ENCODE results near the gene GRIP2. TPM values are rescaled to one million over a fixed set of nuclear protein-coding genes. Genes with fewer than 3 reads are reported as not detected.
A peak's percentile ranks its signal among the peaks of the same experiment; 100 is the strongest.

The GRIP2 gene
- total RNA-seq, 1 experiment from 2014 or later = 0.43 TPM

- H3K9me3 ChIP-seq (ENCODE audit: low read depth, low read length, poor library complexity, severe bottlenecking) = no peaks in the 10 kb centered on the region
- POLR2A ChIA-PET (ENCODE audit: low non-redundant PET) = no interaction called here
- H3K27me3 ChIP-seq (replicated peaks; ENCODE audit: insufficient read depth, low read depth, low read length, poor library complexity) = no peaks in the 10 kb centered on the region
- CTCF ChIA-PET = no interaction called here
- intact Hi-C loops (cut with micrococcal nuclease; ENCODE audit: unreplicated experiment) = loop anchor here (5.0 kb wide), 1 partner anchor 52 kb away; the partner anchor contains the start of gene SLC6A6
- no peak overlapping the region for H3K4me3 ChIP-seq (ENCODE audit: low read depth, low read length, poor library complexity, severe bottlenecking)
- TF ChIP-seq EZH2 (IDR thresholded peaks at IDR 0.05; ENCODE audit: borderline replicate concordance, low read depth, low read length, poor library complexity, severe bottlenecking) = no peak
- TF ChIP-seq, protein P1, sequence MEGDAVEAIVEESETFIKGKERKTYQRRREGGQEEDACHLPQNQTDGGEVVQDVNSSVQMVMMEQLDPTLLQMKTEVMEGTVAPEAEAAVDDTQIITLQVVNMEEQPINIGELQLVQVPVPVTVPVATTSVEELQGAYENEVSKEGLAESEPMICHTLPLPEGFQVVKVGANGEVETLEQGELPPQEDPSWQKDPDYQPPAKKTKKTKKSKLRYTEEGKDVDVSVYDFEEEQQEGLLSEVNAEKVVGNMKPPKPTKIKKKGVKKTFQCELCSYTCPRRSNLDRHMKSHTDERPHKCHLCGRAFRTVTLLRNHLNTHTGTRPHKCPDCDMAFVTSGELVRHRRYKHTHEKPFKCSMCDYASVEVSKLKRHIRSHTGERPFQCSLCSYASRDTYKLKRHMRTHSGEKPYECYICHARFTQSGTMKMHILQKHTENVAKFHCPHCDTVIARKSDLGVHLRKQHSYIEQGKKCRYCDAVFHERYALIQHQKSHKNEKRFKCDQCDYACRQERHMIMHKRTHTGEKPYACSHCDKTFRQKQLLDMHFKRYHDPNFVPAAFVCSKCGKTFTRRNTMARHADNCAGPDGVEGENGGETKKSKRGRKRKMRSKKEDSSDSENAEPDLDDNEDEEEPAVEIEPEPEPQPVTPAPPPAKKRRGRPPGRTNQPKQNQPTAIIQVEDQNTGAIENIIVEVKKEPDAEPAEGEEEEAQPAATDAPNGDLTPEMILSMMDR (conservative IDR thresholded peaks at IDR 0.05; ENCODE audit: low read depth, low read length) = no peak
- H3K4me1 ChIP-seq (ENCODE audit: insufficient read depth, low read length, poor library complexity, severe bottlenecking) = peaks cover 34% of the 10 kb centered on the region
- DNase-seq (ENCODE audit: low spot score) = no peak
- no peak overlapping the region for H3K27ac ChIP-seq (ENCODE audit: low read depth, low read length, poor library complexity, severe bottlenecking)
- H3K36me3 ChIP-seq (ENCODE audit: insufficient read depth, low read length, poor library complexity, severe bottlenecking) = peaks cover 9% of the 10 kb centered on the region
- no TSS peak for BruUV-seq (replicated peaks)
These were observed 86.1 kb downstream of the GRIP2 start for GRCh38 chr3:14453876-14454638.

GRCh38 chr3:14452740-14453710 is 87.1 kb downstream of the GRIP2 start:
- TF ChIP-seq, protein P1 (conservative IDR thresholded peaks at IDR 0.05; ENCODE audit: low read depth, low read length) = no peak
- no peak for TF ChIP-seq EZH2 (IDR thresholded peaks at IDR 0.05; ENCODE audit: borderline replicate concordance, low read depth, low read length, poor library complexity, severe bottlenecking)
- Histone ChIP-seq H3K9me3 (ENCODE audit: low read depth, low read length, poor library complexity, severe bottlenecking) (no peaks in the 10 kb centered on the region), H3K4me1 (ENCODE audit: insufficient read depth, low read length, poor library complexity, severe bottlenecking) (peaks cover 31% of the 10 kb centered on the region), H3K4me3 (ENCODE audit: low read depth, low read length, poor library complexity, severe bottlenecking) (no peak overlapping the region), H3K27me3 (replicated peaks; ENCODE audit: insufficient read depth, low read depth, low read length, poor library complexity) (no peaks in the 10 kb centered on the region), H3K27ac (ENCODE audit: low read depth, low read length, poor library complexity, severe bottlenecking) (peak overlapping the region; percentile 71), H3K36me3 (ENCODE audit: insufficient read depth, low read length, poor library complexity, severe bottlenecking) (peaks cover 18% of the 10 kb centered on the region)
- peak; percentile 95 for DNase-seq (ENCODE audit: low spot score)
- ChIA-PET POLR2A (ENCODE audit: low non-redundant PET) (no interaction called here), CTCF (no interaction called here)
- intact Hi-C loops (cut with micrococcal nuclease; ENCODE audit: unreplicated experiment) = loop anchor here (5.0 kb wide), 1 partner anchor 51 kb away; the partner anchor contains the start of gene SLC6A6
- BruUV-seq (replicated peaks) = no TSS peak

- BruUV-seq (replicated peaks) = no TSS peak
- H3K36me3 ChIP-seq (ENCODE audit: insufficient read depth, low read length, poor library complexity, severe bottlenecking) = peaks cover 27% of the 10 kb centered on the region
- TF ChIP-seq EZH2 (IDR thresholded peaks at IDR 0.05; ENCODE audit: borderline replicate concordance, low read depth, low read length, poor library complexity, severe bottlenecking) = no peak
- TF ChIP-seq, protein P1 (conservative IDR thresholded peaks at IDR 0.05; ENCODE audit: low read depth, low read length) = no peak
- ChIA-PET POLR2A (ENCODE audit: low non-redundant PET) (interaction anchor here (0.6 kb wide), 1 partner anchor 72 kb away, joined by 23 read pairs; no protein-coding TSS in a partner anchor), CTCF (no interaction called here)
- peak overlapping the region; percentile 71 for H3K27ac ChIP-seq (ENCODE audit: low read depth, low read length, poor library complexity, severe bottlenecking)
- peaks cover 27% of the 10 kb centered on the region for H3K4me1 ChIP-seq (ENCODE audit: insufficient read depth, low read length, poor library complexity, severe bottlenecking)
- no peaks in the 10 kb centered on the region for H3K27me3 ChIP-seq (replicated peaks; ENCODE audit: insufficient read depth, low read depth, low read length, poor library complexity)
- no peak overlapping the region for H3K4me3 ChIP-seq (ENCODE audit: low read depth, low read length, poor library complexity, severe bottlenecking)
- DNase-seq (ENCODE audit: low spot score) = peak; percentile 45
- H3K9me3 ChIP-seq (ENCODE audit: low read depth, low read length, poor library complexity, severe bottlenecking) = no peaks in the 10 kb centered on the region
- intact Hi-C loops (cut with micrococcal nuclease; ENCODE audit: unreplicated experiment) = loop anchor here (5.0 kb wide), 1 partner anchor 50 kb away; the partner anchor contains the start of gene SLC6A6
These were observed 88.0 kb downstream of the GRIP2 start for GRCh38 chr3:14451844-14452739.
